HepG2 (cell line): ENCODE results near the gene C19orf73. TPM values are rescaled to one million over a fixed set of nuclear protein-coding genes. Genes with fewer than 3 reads are reported as not detected.
A peak's percentile ranks its signal among the peaks of the same experiment; 100 is the strongest.
"Not testable (repeated sequence)": the region's sequence is repeated elsewhere in the genome, so short reads cannot be mapped to it uniquely, and the experiment has no call there.

Experiments used
- ATAC-seq: fragments of 200-7000 bp; cut with Tn5 transposase; 3 replicates; pipeline ENCODE4 v1.9.1; 2020; ENCODE audit warnings: mild to moderate bottlenecking, moderate library complexity
- BruUV-seq: library from RNA; stranded (reverse); fragments of 400-500 nt; replicated peaks from 2 replicates; lab custom pipeline; 2021; lab: Mats Ljungman, UMichigan
- CTCF ChIA-PET: fragments of 300-600 bp; formaldehyde crosslinking; extraction: SDS; loops from one replicate; lab custom pipeline; 2021; ENCODE audit warnings: low total read pairs, inconsistent platforms, low intra/inter-chr PET ratio; lab: Yijun Ruan, JAX
- POLR2A ChIA-PET: fragments of 350-600 bp; sonication (Branson Sonifier 250); formaldehyde crosslinking; loops from one replicate; lab custom pipeline; 2020; ENCODE audit warnings: antibody characterized with exemption, inconsistent platforms; lab: Yijun Ruan, JAX
- DNase-seq: peaks from one replicate; pipeline ENCODE4 v3.0.0-alpha.2; 2015; ENCODE audit warnings: low spot score
- FAIRE-seq: peaks from 3 replicates; lab custom pipeline; 2011; peaks lifted over from hg19 to GRCh38; lab: Jason Lieb, UNC
- H2AFZ ChIP-seq: one replicate; pipeline ENCODE4 v1.6.1; 2011; ENCODE audit warnings: low read length, inconsistent platforms
- H3K27ac ChIP-seq: fragments of 300-600 bp; 3 replicates; pipeline ENCODE4 v1.8.0; 2011; ENCODE audit warnings: mixed run types, mild to moderate bottlenecking, mixed read lengths, low read length, inconsistent platforms; ENCODE audit not compliant: insufficient read depth; ENCODE audit errors: extremely low read length
- H3K27me3 ChIP-seq, 2 experiments: fragments of 200-600 bp in 1 of 2; 2 replicates in 1 of 2; 3 replicates in 1 of 2; pipeline versions ENCODE4 v1.6.0 to v1.8.0; 2011; ENCODE audit warnings: low read length in 2 of 2, mild to moderate bottlenecking in 2 of 2, moderate library complexity in 2 of 2, inconsistent platforms in 1 of 2; ENCODE audit not compliant: insufficient read depth in 2 of 2, control insufficient read depth in 1 of 2
- H3K36me3 ChIP-seq, 2 experiments: fragments of 200-600 bp in 1 of 2; replicated peaks in 1 of 2; 2 replicates in 1 of 2; 3 replicates in 1 of 2; pipeline versions ENCODE4 v1.5.1 to v1.8.0; 2011; ENCODE audit warnings: low read length in 2 of 2, inconsistent platforms in 1 of 2; ENCODE audit not compliant: insufficient read depth in 2 of 2, control insufficient read depth in 1 of 2
- H3K4me1 ChIP-seq: 2 replicates; pipeline ENCODE4 v1.5.1; 2012; ENCODE audit warnings: low read length, inconsistent platforms; ENCODE audit not compliant: insufficient read depth
- H3K4me2 ChIP-seq: 2 replicates; pipeline ENCODE4 v1.6.0; 2011; ENCODE audit warnings: low read depth, low read length, inconsistent platforms
- H3K4me3 ChIP-seq, 3 experiments: fragments of 200-600 bp in 1 of 3; sonication (generic), shearing (Covaris generic) in 1 of 3; replicated peaks in 1 of 3; 2 replicates each; pipeline ENCODE4 v1.5.1; 2011 to 2016; ENCODE audit warnings: low read length in 3 of 3, inconsistent platforms in 2 of 3, low read depth in 2 of 3, mild to moderate bottlenecking in 2 of 3, control low read depth in 1 of 3, mixed read lengths in 1 of 3; ENCODE audit not compliant: insufficient read depth in 1 of 3
- H3K79me2 ChIP-seq: one replicate; pipeline ENCODE4 v1.6.1; 2011; ENCODE audit warnings: low read length, inconsistent platforms; ENCODE audit not compliant: insufficient read depth
- H3K9ac ChIP-seq: 2 replicates; pipeline ENCODE4 v1.6.0; 2011; ENCODE audit warnings: mild to moderate bottlenecking, low read depth, low read length, inconsistent platforms; ENCODE audit not compliant: insufficient read depth
- H3K9me3 ChIP-seq: 2 replicates; pipeline ENCODE4 v1.5.1; 2012; ENCODE audit warnings: mild to moderate bottlenecking, low read length
- H4K20me1 ChIP-seq: 2 replicates; pipeline ENCODE4 v1.6.0; 2011; ENCODE audit warnings: inconsistent platforms, mild to moderate bottlenecking, low read length, moderate library complexity; ENCODE audit not compliant: insufficient read depth
- GLMP ChIP-seq: sonication (generic); formaldehyde crosslinking; IDR thresholded peaks from 2 replicates; pipeline ENCODE4 v1.9.0; 2021; ENCODE audit warnings: missing genetic modification reagents, mild to moderate bottlenecking, borderline replicate concordance
- KLF11 ChIP-seq: IDR thresholded peaks from 2 replicates; pipeline ENCODE4 v1.6.1; 2016; ENCODE audit warnings: missing compliant biosample characterization
- RCOR2 ChIP-seq: IDR thresholded peaks from 2 replicates; pipeline ENCODE4 v1.6.1; 2016; ENCODE audit warnings: missing biosample characterization, missing genetic modification reagents
- RORA ChIP-seq: sonication (generic); formaldehyde crosslinking; IDR thresholded peaks from 2 replicates; pipeline ENCODE4 v1.5.0; 2020; ENCODE audit warnings: mild to moderate bottlenecking, missing genetic modification reagents, moderate library complexity
- ZNF407 ChIP-seq: sonication (generic); formaldehyde crosslinking; IDR thresholded peaks from one replicate; pipeline ENCODE4 v1.5.1; 2020; ENCODE audit warnings: mild to moderate bottlenecking, missing genetic modification reagents; ENCODE audit errors: not compliant biosample characterization
- WGBS: methylation state at CpG from one replicate; pipeline ENCODE4 v1.1.6; 2017; ENCODE audit warnings: low lambda C conversion rate; 5-methylcytosine and 5-hydroxymethylcytosine counted together
- in situ Hi-C: cut with HindIII; loops from 2 replicates; pipeline ENCODE4 v1.10.0; 2017; ENCODE audit warnings: low pct_unique_long_range_greater_than_20kb; ENCODE audit not compliant: extremely low pct_ligation_motif_present
- intact Hi-C: fragments of 100-400 bp; cut with micrococcal nuclease; formaldehyde crosslinking; loops from one replicate; pipeline ENCODE4 v1.10.0; 2022; ENCODE audit not compliant: unreplicated experiment
- polyA plus RNA-seq, 8 experiments: library from polyadenylated mRNA; depleted of rRNA in 3 of 8; stranded (reverse) in 7 of 8; unstranded in 1 of 8; fragments of >200 nt; fragmentation: Illumina TruSeq in 4 of 8; extraction: Trizol in 4 of 8; gene quantifications; 2 replicates each; pipeline versions ENCODE4 v1.2.1 to v1.2.3, GENCODE V29; 2011 to 2016; ENCODE audit warnings: low read depth in 4 of 8, missing spikeins in 1 of 8, mixed read lengths in 1 of 8; ENCODE audit not compliant: insufficient read depth in 1 of 8
- total RNA-seq, 5 experiments: library from RNA; depleted of rRNA; stranded (reverse); fragments of >200 nt; fragmentation: Illumina TruSeq; extraction: Trizol; gene quantifications; 2 replicates each; pipeline ENCODE4 v1.2.3, GENCODE V29; 2016; ENCODE audit warnings: low read depth in 1 of 5

The C19orf73 gene
- total and polyA plus RNA-seq, 2 of the 13 experiments (the other 11 are each of a cell fraction or from before 2014, with no cell fraction given): 1.4 to 1.5 TPM

GRCh38 chr19:49127674-49128544, 9.0 kb upstream of the C19orf73 start (continued):
- TF ChIP-seq ZNF407 (peak; percentile 98), RORA (CRISPR knock-in tag) (no peak), GLMP (CRISPR knock-in tag) (no peak), RCOR2 (CRISPR knock-in tag) (peak; percentile 72; the same call in 1 of the 2 replicates), KLF11 (CRISPR knock-in tag) (peak; percentile 97)

- DNase-seq, ATAC-seq, H3K9ac ChIP-seq, H3K27me3 ChIP-seq, H2AFZ ChIP-seq, H3K79me2 ChIP-seq, in situ Hi-C loops, BruUV-seq, H3K36me3 ChIP-seq, H4K20me1 ChIP-seq, H3K9me3 ChIP-seq, FAIRE-seq, CTCF ChIA-PET: not testable (repeated sequence)
- intact Hi-C loops: loop anchor here (5.0 kb wide), 1 partner anchor 70 kb away; no protein-coding TSS in a partner anchor
- WGBS: 93% methylated on average over 12 of the region's 12 CpGs
- Histone ChIP-seq H3K4me2 (peak overlapping the region; percentile 53), H3K4me3 (peak overlapping the region in 1 of 3 experiments; percentile 65; a peak in 2 of 6 replicates), H3K4me1 (peaks cover 49% of the 10 kb centered on the region), H3K27ac (peak overlapping the region; percentile 57)
- POLR2A ChIA-PET: interaction anchor here (0.6 to 1.9 kb wide), 14 partner anchors 9 to 420 kb away, joined by 3 to 21 read pairs (median 4); partner anchors contain the start of genes GYS1, LIN7B and RUVBL2
These were observed 8.3 kb upstream of the C19orf73 start for GRCh38 chr19:49127225-49127624.
